Heart left ventricle (tissue), 16 donors: ENCODE results near the gene CBFA2T2. TPM values are rescaled to one million over a fixed set of nuclear protein-coding genes. Genes with fewer than 3 reads are reported as not detected.
A peak's percentile ranks its signal among the peaks of the same experiment; 100 is the strongest.

Experiments used
- ATAC-seq, 4 donors: fragments of 200-7000 bp; cut with Tn5 transposase; one replicate each; pipeline ENCODE4 v1.9.1; 2020 to 2022; ENCODE audit warnings: moderate library complexity in 4 of 4, mild to moderate bottlenecking in 3 of 4, moderate number of reproducible peaks in 1 of 4
- DNase-seq, 5 donors: peaks; one replicate each; pipeline ENCODE4 v3.0.0-alpha.2; 2020
- H3K27ac ChIP-seq, 12 donors: fragments of 200-600 bp; sonication (generic) in 4 of 12; one replicate each; pipeline versions ENCODE4 v1.5.0 to v1.8.0; 2016 to 2022; ENCODE audit warnings: mild to moderate bottlenecking in 2 of 12
- H3K27me3 ChIP-seq, 9 donors: fragments of 200-600 bp; sonication (generic) in 2 of 9; one replicate each; pipeline versions ENCODE4 v1.5.1 to v1.8.0; 2016 to 2022; ENCODE audit warnings: mild to moderate bottlenecking in 3 of 9
- H3K36me3 ChIP-seq, 9 donors: fragments of 200-600 bp; sonication (generic) in 2 of 9; one replicate each; pipeline versions ENCODE4 v1.5.0 to v1.8.0; 2018 to 2022; ENCODE audit warnings: mild to moderate bottlenecking in 2 of 9
- H3K4me1 ChIP-seq, 12 donors: fragments of 200-600 bp; sonication (generic) in 4 of 12; one replicate each; pipeline versions ENCODE4 v1.5.0 to v1.8.0; 2016 to 2022; ENCODE audit warnings: mild to moderate bottlenecking in 3 of 12
- H3K4me3 ChIP-seq, 12 donors: fragments of 200-600 bp; sonication (generic) in 4 of 12; one replicate each; pipeline versions ENCODE4 v1.5.0 to v1.8.0; 2017 to 2022; ENCODE audit warnings: mild to moderate bottlenecking in 9 of 12, moderate library complexity in 4 of 12
- H3K9me3 ChIP-seq, 12 donors: fragments of 200-600 bp; sonication (generic) in 4 of 12; one replicate each; pipeline versions ENCODE4 v1.5.0 to v1.8.0; 2016 to 2022; ENCODE audit warnings: mild to moderate bottlenecking in 1 of 12
- CTCF ChIP-seq, 12 donors: fragments of 200-600 bp; sonication (generic) in 4 of 12; IDR thresholded peaks; one replicate each; pipeline versions ENCODE4 v1.5.0 to v1.8.0; 2018 to 2022; ENCODE audit warnings: antibody characterized with exemption in 12 of 12, mild to moderate bottlenecking in 5 of 12
- POLR2A ChIP-seq, 2 donors: fragments of 450-650 bp; IDR thresholded peaks; one replicate each; pipeline ENCODE4 v1.6.1; 2017; ENCODE audit warnings: antibody characterized with exemption in 2 of 2, mild to moderate bottlenecking in 2 of 2, moderate library complexity in 2 of 2
- WGBS, 4 donors: extraction: QIAGEN DNeasy Blood & Tissue Kit in 2 of 4; methylation state at CpG; one replicate each; pipeline versions ENCODE4 v1.1.5 to v1.1.7; 2013 to 2018; 5-methylcytosine and 5-hydroxymethylcytosine counted together
- intact Hi-C, 10 donors: fragments of 100-400 bp; cut with DNase I; formaldehyde crosslinking; loops; one replicate each; pipeline versions ENCODE4 v1.11.1 to v1.14.2; 2022
- polyA plus RNA-seq, 2 donors: library from polyadenylated mRNA; stranded (reverse); fragments of 200-250 nt; gene quantifications; one replicate each; pipeline ENCODE4 v1.2.3, GENCODE V29; 2013
- total RNA-seq, 9 donors: library from RNA; depleted of rRNA in 2 of 9; stranded (reverse); fragments of >200 nt in 2 of 9; fragmentation: NEBNext Ultra II Directional in 3 of 9; extraction: Animal tissue kit (Norgen Biotek cat#: 25700) in 3 of 9; gene quantifications; one replicate each; pipeline versions ENCODE4 v1.1.0 to v1.2.4, GENCODE V29; 2016 to 2023
- donor health status: ischemic (EF 13 %, LVEDD 7.1; RV severe dilation, severe dysfunction).
- donor health status: healthy with polysubstance abuse.
- donor health status: DM: no; HTN: yes; CAD: no.
- donor health status: DM: no; HTN: no; CAD: no.
- donor health status: ischemic (EF 25% LVEDD 6.9; RV normal size, moderate dysfunction).
- donor health status: ischemic (EF 25% LVEDD 5.7; RV mildly dilated, moderate dysfunction).
- donor health status: healthy.
- donor health status: DM: yes; HTN: yes; CAD: no.
- donor health status: ischemic (EF 35%, LVEDD 5.7; RV mildly dilated, moderate dysfunction).
- donor health status: nonischemic (EF 11% LVEDD 7.7; RV severe dilation, severe dysfunction).
- donor health status: DM: yes; HTN: yes; CAD: no.
- donor health status: PGD.
- donor health status: ischemic (EF 29% LVEDD 5.4; RV normal size, mild dysfunction).
- donor health status: nonischemic (EF 23%, LVEDD 6.1; RV moderate dilation, normal function).

Gene CBFA2T2
- total and polyA plus RNA-seq, 11 donors = 4.6 to 15.0 (median 9.9) TPM

- ATAC-seq = no peak
Measured at GRCh38 chr20:33549229-33549999, 59.5 kb downstream of the CBFA2T2 start.

GRCh38 chr20:33551778-33552177 lies 61.9 kb downstream of the CBFA2T2 start:
- peak in 3 of 4 donors; percentile 31 to 74 (median 37) for ATAC-seq
- WGBS, 4 donors = 74 to 84% (median 80%) methylated on average over 1 of the region's 1 CpG
- Histone ChIP-seq H3K9me3 (peaks cover 0 to 5% (median 0%) of the 10 kb centered on the region in 12 donors), H3K36me3 (peaks cover 0 to 14% (median 0%) of the 10 kb centered on the region in 9 donors), H3K4me1 (peaks cover 0 to 29% (median 6%) of the 10 kb centered on the region in 12 donors), H3K27ac (peak overlapping the region in 7 of 12 donors; percentile 11 to 55 (median 39)), H3K27me3 (no peaks in the 10 kb centered on the region), H3K4me3 (no peak overlapping the region)
- intact Hi-C loops = no loop called here
- no peak for DNase-seq
- no peak for TF ChIP-seq CTCF (IDR thresholded peaks at IDR 0.05)

More at GRCh38 chr20:33549229-33549999, 59.5 kb downstream of the CBFA2T2 start:
- Histone ChIP-seq H3K4me1 (peaks cover 0 to 13% (median 0%) of the 10 kb centered on the region in 12 donors), H3K36me3 (peaks cover 0 to 14% (median 0%) of the 10 kb centered on the region in 9 donors), H3K27ac (no peak overlapping the region), H3K4me3 (no peak overlapping the region), H3K9me3 (peaks cover 0 to 5% (median 0%) of the 10 kb centered on the region in 12 donors), H3K27me3 (no peaks in the 10 kb centered on the region)
- TF ChIP-seq POLR2A (IDR thresholded peaks at IDR 0.05) = no peak
- TF ChIP-seq CTCF (IDR thresholded peaks at IDR 0.05) = no peak
- intact Hi-C loops = no loop called here
- no peak for DNase-seq
- 96 to 99% (median 97%) methylated on average over 2 of the region's 2 CpGs for WGBS, 4 donors

GRCh38 chr20:33552519-33552918 lies 62.6 kb downstream of the CBFA2T2 start:
- no peak for ATAC-seq
- peaks cover 0 to 19% (median 4%) of the 10 kb centered on the region in 9 donors for H3K36me3 ChIP-seq
- peaks cover 0 to 29% (median 6%) of the 10 kb centered on the region in 12 donors for H3K4me1 ChIP-seq
- H3K27me3 ChIP-seq = no peaks in the 10 kb centered on the region
- no peak overlapping the region for H3K4me3 ChIP-seq
- DNase-seq = no peak
- intact Hi-C loops = no loop called here
- TF ChIP-seq CTCF (IDR thresholded peaks at IDR 0.05) (no peak), POLR2A (IDR thresholded peaks at IDR 0.05) (no peak)
- WGBS, 4 donors = 76 to 84% (median 78%) methylated on average over 3 of the region's 3 CpGs
- peak overlapping the region in 5 of 12 donors; percentile 12 to 47 (median 29) for H3K27ac ChIP-seq
- H3K9me3 ChIP-seq = peaks cover 0 to 5% (median 0%) of the 10 kb centered on the region in 12 donors

- no peaks in the 10 kb centered on the region for H3K27me3 ChIP-seq
- intact Hi-C loops = no loop called here
- no peak for DNase-seq
- no peak for TF ChIP-seq CTCF (IDR thresholded peaks at IDR 0.05)
- no peak for TF ChIP-seq POLR2A (IDR thresholded peaks at IDR 0.05)
- no peak for ATAC-seq
- H3K4me3 ChIP-seq = no peak overlapping the region
- WGBS, 4 donors = 91 to 98% (median 94%) methylated on average over 4 of the region's 4 CpGs
- H3K27ac ChIP-seq = no peak overlapping the region
- H3K4me1 ChIP-seq = peaks cover 0 to 29% (median 6%) of the 10 kb centered on the region in 12 donors
- H3K9me3 ChIP-seq = peaks cover 0 to 5% (median 0%) of the 10 kb centered on the region in 12 donors
- H3K36me3 ChIP-seq = peaks cover 0 to 26% (median 4%) of the 10 kb centered on the region in 9 donors
Measured at GRCh38 chr20:33553516-33553915, 63.6 kb downstream of the CBFA2T2 start.
